Limb (tissue), 2 donors: ENCODE data around the gene GCFC2.
"Not testable (repeated sequence)": the region's sequence is repeated elsewhere in the genome, so short reads cannot be mapped to it uniquely, and the experiment has no call there.

Experiments used
- DNase-seq, 2 donors: peaks; one replicate each; pipeline ENCODE4 v3.0.0-alpha.2; 2016; ENCODE audit errors: extremely low spot score in 2 of 2

The GCFC2 gene

DNA sequence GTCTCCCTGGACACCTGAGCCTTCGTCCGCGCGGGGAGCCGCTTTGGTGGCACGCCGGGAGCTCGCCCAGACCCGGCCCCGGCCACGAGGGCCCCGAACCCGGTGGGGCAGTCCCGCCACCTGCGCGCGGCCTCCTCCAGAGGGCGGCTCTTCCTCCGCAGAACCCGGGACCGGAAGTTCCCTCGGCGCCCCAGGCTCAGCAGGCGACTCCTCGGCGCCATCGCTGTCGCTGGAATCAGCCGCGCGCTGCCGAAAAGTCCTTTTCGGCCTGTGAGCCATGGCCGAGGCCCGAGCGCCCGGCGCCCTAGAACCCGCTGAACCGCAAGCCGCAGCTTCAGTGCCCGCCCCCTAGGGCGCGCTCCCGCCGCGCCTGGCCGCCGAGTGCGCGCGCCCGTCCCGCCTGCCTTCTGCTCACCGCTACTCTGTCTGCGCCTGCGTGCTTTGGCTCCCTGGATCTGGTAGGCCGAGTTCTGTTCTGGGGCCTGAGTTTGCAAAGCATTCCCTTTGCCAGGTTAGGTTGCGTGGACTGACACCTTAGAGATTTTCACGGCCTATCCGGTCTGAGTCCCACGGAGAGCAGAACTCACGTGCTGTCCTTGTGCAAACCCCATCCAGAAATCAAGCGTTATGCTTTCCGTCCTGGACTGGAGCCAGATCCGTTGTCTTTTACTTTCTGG is at the start of gene GCFC2:
TSS of gene GCFC2 (minus strand) at position 339 of the 677 bp plus-strand sequence. CDS start at position 279, 60 bp downstream.
- DNase-seq: peak; percentile 92

DNA sequence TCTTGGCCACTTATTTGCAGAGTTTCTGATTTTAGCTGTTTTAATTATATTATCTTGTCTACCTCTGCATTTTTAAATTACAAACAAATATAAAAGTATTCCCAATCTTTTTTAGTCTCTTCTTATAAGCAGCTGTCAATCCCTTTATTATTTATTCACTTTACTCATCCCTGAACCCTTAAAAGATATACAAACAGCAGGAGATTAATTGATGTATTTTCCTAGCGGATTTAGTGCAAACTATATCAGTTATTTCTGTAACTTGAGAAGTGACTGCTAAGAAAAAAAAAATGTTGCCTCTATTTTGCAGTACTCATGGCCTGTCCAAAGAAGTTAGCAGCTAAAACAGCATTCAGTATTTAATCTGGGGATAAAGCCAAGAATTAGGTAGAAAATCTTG is 42.1 kb upstream of the GCFC2 start:
- no peak for DNase-seq

DNA sequence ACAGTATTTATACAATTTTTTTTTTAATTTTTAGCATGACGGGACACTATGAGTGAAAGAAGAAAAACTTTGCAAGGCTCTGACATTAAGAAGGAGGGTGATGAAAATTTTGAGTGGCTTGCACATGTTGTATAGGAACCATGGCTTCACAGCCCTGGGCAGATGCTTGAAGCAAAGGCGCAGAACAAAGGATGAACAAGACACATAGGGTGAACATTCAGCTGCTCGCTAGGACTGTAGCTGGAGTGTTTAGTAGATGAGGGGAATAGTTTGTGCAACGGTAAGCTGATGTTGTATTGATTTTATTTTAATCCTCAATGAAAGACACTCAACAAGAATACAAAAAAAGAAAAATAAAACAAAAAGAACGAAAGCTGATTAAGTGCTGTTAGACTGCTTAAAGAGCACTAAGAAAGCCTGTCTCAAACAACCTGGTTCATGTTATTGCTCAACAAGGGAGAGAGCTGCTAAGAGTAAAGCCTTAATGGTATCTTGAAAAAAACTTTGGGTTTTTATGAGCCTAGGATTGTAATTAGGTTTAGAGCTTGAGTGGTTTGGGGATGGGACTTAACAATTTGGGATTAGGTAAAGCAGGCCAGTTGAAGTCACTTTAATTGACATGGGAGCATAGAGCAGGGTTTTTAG is 41.2 kb upstream of the GCFC2 start:
- no peak for DNase-seq

DNA sequence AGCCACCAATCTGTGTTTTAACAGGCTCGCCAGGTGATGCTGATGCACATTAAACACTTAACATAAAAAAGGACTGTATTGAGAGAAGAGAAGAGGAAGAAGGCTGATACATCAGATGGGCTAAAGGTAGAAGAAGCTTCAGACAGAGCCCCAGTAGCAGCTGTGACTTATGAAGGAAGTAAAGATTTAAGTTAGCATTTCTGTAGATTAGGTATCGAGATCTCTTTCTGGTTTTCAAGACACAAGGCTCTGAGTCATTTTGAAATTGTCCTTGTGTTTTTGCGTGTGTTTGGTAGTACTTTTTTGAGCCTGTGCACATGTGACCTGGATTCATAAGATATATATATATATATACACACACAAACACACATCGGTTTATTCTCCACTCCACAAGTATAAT is 40.6 kb upstream of the GCFC2 start:
- no peak for DNase-seq

DNA sequence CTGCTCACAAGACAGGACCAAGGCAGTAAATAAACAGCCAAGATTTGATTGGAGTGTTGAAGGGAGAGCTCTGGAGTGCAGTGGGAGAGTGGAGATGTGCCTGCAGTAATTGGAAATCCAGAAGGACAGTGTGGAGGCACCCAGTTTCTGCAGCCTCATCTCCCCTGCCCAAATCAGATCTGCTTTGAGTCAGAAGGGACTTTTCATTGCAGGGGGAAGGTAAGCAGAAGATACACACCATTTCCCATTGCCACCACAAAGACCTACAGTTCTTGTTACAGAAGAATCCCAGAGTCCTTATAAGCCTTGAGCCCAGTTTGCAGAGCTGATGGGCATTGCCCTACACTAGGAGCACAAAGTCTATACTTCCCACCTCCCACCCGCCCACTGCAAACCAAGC is 27.2 kb upstream of the GCFC2 start:
- DNase-seq: no peak

DNA sequence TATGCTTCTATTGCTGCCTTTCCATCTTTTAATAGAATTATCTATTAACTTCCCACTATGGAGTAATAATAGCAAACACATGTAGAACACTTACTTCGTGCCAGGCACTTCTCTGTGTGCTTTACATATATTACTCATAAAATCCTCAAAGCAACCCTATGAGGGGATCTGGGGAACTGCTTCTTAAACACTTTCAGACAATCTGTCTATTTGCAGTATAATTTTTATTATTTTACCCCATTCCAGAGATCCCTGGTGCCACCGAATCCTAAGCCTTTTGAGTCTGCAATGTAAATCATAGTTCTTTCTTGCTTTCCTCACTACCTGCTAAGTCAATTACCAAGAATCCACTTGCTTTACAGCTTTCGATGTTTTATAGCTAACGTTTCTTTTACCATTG is 25.6 kb upstream of the GCFC2 start:
- DNase-seq: peak in 1 of 2 donors; percentile 57

DNA sequence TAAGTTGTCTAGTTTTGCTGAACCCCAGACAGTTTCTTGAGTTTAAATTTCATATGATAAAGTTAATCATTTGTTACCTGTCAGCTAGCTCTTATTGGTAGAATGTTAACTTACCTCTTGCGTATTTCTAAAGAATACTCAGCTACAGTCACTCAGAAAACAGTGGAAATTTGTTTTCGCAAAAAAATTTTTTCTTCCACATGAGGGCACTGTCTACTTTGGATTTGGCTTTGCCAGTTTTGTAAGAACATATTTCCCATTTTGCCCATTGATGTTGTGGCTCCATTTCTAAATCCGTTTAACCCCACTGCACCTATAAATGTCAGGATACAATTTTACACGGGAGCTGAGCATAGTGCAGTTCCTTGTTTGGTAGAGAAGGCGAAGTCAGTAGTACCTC is 19.1 kb upstream of the GCFC2 start:
- no peak for DNase-seq

DNA sequence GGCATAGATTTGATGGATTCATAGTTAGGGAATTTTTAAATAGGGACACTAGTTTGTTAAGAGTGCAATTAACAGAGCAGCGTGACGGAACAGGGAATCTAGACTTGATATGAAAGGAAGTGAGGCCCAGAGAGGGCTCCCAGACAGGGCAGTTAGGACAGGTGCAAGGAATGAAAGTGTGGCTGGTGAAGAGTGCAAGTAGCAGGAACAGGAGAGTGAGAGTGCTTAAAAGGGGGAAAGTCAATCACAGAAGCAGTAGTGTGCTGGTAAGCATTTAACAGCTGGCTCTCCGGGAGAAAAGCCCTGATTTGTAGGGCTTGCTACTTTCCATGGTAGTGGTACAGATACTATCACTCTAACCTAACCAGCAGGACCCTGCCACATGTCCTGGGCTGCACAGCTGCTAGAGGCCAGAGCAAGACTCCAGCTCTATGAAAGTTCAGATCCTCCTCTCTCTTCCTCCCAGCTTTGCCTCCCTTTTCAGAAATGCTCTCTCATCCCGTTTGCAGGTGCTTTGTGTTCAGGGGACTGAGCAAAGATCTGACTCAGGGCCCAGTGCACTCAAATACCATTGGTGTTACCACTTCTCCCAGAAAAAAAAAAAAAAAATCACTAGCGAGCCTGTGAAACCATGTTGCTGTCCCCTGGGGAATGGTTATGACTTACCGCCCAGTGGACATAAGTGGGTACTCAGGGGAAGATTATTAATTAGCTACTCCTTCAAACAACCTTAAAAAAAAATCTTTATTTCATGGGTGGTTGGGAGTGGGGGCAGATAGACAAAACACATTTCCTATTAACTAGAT is 18.1 kb upstream of the GCFC2 start:
- no peak for DNase-seq

DNA sequence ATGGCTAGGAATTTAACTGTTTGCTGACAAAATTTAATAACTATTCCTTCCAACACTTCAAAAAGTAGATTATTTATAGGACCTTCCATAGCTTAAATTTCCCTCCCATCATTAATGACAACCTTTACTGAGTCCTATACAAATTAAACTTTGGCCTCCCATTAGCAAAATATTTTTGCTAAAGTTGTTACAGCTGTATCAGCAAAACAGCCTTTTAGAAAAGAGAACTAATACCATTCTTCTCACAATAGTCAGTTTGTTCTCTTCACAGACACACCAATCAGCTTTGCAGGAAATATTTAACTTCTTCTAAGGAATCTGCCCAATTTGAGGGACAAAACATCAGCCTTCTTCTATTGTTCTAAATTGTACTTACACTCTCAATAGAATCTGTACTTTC is 12.0 kb upstream of the GCFC2 start:
- no peak for DNase-seq

DNA sequence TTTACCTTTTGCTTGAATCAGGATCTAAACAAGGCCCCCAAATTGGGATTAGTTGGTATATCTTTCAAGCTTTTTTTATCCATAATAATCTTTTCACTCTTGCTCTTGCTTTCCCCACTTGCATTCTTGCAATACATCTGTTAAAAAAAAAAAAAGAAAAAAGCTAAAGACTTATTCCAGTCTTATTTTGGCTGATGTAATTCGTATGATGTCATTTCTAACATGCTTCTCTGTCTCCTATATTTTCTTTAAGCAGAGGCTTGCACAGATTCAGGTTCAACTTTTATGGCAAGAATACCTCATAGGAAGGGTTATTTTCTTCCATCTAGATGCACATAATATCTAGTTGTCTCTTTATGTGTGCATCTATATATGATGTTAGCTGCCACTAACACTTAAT is 9.8 kb upstream of the GCFC2 start:
- no peak for DNase-seq

DNA sequence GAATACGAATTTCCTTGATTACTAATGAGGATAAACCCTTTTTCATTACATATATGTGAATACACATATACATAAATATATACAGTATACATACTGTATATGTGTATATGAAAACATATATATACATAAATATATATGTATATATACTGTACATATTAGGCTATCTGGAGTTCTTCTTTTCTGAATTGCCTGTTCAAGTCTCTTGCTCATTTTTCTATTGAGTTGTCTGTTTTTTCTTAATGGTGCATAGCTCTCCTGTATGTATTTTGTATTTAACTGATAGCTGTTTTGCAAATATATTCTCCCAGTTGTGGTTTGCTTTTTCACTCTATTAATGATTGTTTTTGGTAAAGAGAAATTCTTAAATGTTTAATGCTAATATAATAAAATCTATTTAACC is 8.9 kb upstream of the GCFC2 start:
- DNase-seq: no peak

DNA sequence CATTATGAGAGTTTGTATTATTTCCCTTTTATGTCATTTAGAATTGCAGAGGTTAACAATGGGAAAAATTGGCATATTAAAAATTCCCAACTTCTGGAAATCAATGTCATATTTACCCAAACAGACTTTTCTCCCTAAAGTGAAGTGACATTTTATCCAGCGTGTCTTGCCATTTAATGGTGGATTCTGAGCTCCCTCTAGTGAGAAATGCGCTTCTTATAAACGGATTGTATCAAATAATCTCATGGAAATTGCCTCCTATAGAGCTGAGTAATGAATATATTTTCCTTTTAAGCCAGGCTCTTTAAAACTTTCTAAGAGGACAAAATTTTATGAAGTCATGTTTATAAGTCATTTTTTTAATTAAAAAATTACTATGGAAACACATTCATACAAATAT is 5.7 kb upstream of the GCFC2 start:
- no peak for DNase-seq

DNA sequence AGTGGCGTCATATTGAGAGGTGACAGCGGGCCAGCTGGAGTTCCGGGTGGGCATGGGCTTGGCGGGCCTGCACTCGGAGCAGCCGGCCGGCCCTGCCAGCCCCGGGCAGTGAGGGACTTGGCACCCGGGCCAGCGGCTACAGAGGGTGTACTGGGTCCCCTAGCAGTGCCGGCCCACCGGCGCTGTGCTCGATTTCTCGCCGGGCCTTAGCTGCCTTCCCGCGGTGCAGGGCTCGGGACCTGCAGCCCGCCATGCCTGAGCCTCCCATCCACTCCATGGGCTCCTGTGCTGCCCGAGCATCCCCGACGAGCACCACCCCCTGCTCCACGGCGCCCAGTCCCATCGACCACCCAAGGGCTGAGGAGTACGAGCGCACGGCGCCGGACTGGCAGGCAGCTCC is 875 bp upstream of the GCFC2 start:
- DNase-seq: not testable (repeated sequence)

DNA sequence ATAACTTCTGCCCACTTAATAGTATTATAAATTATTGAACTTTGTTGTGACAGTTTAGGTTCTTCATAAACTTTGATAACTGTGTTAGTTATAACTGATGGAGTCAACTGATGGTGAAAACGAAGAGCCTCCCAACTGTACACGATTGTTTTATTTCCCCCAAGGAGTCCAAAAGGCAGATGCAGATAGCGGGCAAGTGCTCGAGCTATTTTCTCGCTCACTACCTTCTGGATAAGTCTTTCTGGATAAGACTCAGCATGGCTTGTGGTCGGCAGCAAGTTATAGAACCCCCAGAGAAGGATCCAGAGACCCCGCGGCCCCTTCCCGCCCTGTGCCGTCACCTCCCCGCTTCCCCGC is 517 bp downstream of the GCFC2 start:
- DNase-seq: peak in 1 of 2 donors; percentile 24

DNA sequence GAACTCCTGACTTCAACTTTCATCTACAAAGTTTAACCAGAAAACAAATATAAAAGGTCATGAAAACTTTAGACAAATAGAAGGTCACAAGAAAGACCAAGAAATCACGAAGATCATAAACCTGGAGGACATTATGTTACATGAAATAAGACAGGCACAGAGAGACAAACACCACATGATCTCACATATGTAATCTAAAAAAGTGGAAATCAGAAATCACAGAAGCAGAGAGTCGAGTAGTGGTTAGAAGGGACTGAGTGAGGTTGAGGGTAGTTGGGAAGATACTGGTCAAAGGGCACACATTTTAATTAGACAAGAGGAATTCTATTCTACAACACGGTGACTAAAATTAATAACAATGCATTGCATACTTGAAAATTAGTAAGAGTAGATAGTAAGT is 1.4 kb downstream of the GCFC2 start:
- DNase-seq: no peak

DNA sequence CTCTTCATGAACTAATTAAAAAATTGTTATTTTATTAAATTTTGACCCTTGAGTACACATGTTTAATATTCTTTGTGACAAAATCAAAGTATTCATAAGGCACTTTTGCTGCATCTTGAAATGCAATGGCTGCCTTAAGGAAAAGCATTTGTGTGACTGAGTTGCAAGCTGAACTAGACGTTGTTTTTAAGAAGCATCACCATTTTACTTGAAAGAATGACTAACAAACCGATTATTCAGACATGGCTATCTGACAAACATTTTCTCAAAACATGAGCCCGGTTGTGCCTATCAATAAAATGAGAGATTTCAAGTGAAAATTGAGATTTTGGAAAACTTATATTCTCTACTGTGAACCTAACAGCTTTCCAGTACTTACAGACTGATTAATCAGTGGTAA is 2.8 kb downstream of the GCFC2 start:
- no peak for DNase-seq

DNA sequence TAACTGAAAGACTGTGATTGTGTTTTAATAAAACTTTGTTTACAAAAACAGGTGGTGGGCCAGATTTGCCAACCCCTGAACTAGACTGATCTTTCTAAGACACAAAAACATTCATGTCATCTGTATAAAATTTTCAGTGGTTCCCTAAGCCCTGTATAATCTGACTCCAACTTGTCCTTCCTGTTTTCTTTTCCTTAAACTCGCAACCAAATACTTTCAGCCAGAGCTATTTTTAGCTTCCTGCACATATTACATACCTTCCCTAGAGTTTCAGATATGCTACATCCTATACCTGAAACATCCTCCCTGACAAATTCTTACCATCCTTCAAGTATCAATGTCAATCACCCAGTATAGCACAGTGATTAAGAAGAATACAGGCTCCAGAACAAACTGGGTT is 4.8 kb downstream of the GCFC2 start:
- DNase-seq: no peak

DNA sequence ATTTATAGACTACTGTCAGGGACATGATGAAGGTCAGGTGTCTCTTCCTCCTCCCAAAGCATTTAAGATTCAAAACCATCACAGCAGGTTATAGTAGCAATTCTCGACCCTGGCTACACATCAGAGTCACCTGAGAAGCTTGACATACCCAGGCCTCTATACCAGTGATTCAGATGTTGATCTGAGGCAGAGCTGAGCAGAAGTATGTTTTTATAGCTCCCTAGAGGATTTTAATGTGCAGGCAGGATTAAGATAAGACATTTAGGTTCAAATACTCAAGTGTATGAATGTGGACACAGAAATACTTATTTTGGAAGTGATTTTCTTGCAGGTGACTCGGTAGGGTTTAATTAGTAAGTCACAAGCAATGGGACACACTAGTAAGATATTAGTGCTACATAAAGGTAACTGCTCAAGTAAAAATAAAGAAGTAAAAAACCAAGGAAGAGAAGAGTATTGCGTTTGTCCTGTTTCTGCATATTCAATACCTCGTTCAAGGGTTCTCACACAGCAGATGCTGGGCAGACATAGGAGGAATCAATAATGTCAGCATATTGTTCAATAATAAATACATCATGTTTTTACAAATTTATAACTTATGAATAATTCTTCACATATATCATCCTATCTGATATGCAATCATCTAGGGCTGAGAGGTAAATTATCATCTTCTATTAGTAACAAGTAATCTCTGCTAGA is 7.0 kb downstream of the GCFC2 start:
- no peak for DNase-seq

DNA sequence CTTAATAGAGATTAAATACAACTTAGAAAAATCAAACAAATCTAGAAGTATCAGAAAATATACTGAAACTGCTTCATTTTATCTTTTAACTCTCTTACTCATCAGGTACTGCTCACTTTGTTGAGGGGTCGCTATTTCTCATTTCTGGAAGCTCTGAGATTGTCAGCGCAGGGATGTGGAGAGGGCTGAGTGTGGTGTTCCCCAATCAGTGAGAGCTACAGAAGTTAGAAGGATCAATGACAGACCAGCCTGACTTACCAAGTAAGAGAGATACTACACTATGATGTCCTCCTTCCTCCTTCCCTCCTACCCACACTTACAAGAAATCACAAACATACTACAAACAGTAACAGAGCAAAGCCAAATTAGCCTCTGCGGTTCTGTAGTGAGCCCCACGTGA is 8.1 kb downstream of the GCFC2 start:
- no peak for DNase-seq

DNA sequence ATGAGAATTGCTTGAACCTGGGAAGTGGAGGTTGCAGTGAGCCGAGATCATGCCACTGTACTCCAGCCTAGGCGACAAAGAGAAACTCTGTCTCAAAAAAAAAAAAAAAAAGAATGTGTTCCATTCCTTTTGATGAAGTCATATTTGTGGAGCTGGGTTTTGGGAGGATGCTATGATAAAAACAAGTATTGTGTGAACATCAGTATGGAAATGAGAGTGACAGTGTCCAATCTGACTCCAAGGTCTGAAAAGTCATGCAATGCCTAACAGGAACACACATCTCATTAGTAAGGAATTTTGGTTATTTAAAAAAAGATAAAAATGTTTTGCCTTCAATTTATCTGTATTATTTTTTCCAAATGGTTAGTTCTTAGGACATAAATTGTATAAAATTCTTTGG is 11.8 kb downstream of the GCFC2 start:
- DNase-seq: no peak

DNA sequence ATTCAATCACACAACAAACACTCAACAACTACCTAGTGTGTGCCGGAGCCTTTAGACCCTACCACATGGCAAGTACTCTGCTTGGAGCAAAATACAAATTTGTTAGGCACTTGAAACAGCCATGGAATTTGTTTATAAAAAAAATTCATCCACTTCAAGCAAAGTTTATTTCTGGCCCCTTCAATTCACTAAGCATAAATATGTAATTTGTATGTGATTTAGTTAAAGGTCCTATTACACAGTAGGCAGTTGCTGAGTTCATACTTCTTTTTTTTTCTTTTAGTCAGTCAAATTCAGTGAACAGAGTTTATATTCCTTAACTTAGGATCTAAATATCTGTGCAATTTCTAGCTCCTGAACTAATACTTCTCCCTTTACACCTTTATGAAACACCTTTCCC is 22.5 kb downstream of the GCFC2 start:
- DNase-seq: no peak

DNA sequence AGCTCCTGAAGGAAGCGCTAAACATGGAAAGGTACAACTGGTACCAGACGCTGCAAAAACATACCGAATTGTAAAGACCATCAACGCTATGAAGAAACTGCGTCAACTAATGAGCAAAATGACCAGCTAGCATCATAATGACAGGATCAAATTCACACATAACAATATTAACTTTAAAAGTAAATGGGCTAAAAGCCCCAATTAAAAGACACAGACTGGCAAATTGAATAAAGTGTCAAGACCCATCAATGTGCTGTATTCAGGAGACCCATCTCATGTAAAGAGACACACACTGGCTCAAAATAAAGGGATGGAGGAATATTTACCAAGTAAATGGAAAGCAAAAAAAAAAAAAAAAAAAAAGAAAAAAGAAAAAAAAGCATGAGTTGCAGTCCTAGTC is 27.3 kb downstream of the GCFC2 start:
- not testable (repeated sequence) for DNase-seq
